ENCODE measurements around the gene FBH1. TPM values are rescaled to one million over a fixed set of nuclear protein-coding genes. Genes with fewer than 3 reads are reported as not detected.
"Not testable (repeated sequence)": the region's sequence is repeated elsewhere in the genome, so short reads cannot be mapped to it uniquely, and the experiment has no call there.

The FBH1 gene
- total RNA-seq, 1 donor from 2014 or later: 73.3 TPM

- ATAC-seq (no peak), DNase-seq (peak; percentile 27)
- Histone ChIP-seq H3K27ac (no peak overlapping the region), H3K4me1 (peaks cover 5% of the 10 kb centered on the region), H3K9me3 (no peaks in the 10 kb centered on the region), H3K36me3 (peaks cover 51% of the 10 kb centered on the region), H3K4me3 (no peak overlapping the region), H3K27me3 (no peaks in the 10 kb centered on the region)
- intact Hi-C loops (cut with DNase I): no loop called here
- no peak for TF ChIP-seq CTCF (IDR thresholded peaks at IDR 0.05)
Measured at GRCh38 chr10:5959142-5959541, 69.1 kb downstream of the FBH1 start.

DNA sequence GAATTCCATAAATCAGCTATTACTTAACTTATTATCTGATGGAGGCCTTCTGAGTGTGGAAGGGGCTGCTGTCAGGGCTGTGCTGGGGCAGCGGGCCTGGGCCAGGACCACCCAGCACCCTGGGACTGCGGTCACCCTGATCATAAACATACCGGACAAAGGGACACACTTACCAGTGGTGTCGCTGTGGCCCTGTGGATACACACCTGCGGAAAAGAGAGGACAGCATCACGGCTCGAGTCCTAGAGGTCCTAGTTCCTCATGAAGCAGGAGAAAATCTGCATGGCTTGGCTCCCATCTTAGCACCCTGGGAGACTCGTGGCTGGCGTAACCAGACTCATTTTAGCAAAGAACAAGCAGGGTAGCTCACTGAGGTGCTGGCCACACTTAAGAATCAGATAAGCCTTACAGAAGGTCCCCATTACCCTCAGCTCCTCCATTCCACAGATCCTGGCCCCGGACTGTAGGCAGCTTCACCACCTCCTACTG, 69.6 kb downstream of the FBH1 start:
- H3K36me3 ChIP-seq: peaks cover 48% of the 10 kb centered on the region
- no peak for TF ChIP-seq CTCF (IDR thresholded peaks at IDR 0.05)
- ATAC-seq (no peak), DNase-seq (no peak)
- H3K4me1 ChIP-seq: peaks cover 5% of the 10 kb centered on the region
- no peak overlapping the region for H3K27ac ChIP-seq
- H3K9me3 ChIP-seq: no peaks in the 10 kb centered on the region
- intact Hi-C loops (cut with DNase I): no loop called here
- no peak overlapping the region for H3K4me3 ChIP-seq
- no peaks in the 10 kb centered on the region for H3K27me3 ChIP-seq

DNA sequence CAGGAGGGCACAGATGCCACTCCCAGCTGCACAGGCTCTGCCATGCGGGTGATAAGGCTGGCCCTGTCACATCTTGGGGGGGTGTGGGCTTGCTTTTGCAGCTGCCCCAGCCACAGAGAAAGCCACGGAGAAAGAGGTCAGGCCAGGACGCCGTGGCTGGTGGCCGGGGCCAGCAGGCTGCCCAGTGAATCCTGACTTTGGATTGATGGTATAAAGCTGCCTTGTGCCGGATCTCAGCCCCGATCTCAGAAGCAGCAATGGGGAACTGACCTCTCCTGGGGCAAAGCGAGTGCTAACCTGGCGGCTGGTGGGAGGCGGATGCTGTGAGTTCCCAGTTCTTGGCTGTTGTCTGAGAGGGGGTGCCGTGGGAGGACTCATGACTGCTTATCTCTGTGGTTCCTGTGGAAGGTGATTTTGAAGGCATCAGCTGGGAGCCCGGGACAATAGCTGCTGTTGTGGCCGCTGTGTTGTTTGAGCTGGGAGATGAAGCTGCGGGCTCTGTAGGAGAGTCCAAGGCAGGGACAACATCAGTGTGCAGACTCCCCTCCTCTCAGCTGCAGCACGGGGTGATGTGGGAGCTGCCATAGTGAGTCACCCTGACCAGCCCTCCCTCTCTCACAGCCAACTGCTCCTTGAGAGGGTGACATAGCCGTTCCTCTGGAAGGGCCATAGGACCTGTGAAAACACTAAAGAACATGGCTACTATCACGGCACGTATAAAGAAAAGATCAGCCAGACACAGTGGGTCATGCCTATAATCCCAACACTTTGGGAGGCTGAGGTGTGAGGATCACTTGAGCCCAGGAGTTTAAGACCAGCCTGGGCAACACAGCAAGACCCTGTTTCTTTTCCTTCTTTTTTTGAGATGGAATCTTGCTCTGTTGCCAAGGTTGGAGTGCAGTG, 70.3 kb downstream of the FBH1 start:
- Histone ChIP-seq H3K9me3 (no peaks in the 10 kb centered on the region), H3K36me3 (peaks cover 41% of the 10 kb centered on the region), H3K4me1 (peaks cover 5% of the 10 kb centered on the region), H3K27ac (no peak overlapping the region), H3K4me3 (no peak overlapping the region), H3K27me3 (no peaks in the 10 kb centered on the region)
- intact Hi-C loops (cut with DNase I): no loop called here
- ATAC-seq: no peak
- DNase-seq: peak; percentile 46
- TF ChIP-seq CTCF (IDR thresholded peaks at IDR 0.05): no peak

DNA sequence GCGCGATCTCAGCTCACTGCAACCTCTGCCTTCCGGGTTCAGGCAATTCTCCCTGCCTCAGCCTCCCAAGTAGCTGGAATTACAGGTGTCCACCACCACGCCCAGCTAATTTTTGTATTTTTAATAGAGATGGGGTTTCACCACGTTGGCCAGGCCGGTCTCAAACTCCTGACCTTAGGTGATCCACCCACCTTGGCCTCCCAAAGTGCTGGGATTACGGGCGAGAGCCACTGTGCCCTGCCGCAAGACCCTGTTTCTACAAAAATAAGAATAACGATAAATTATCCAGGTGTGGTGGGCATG, 70.9 kb downstream of the FBH1 start:
- ATAC-seq; H3K9me3 ChIP-seq; H3K27ac ChIP-seq; H3K4me1 ChIP-seq; H3K27me3 ChIP-seq; intact Hi-C loops (cut with DNase I); H3K4me3 ChIP-seq: not testable (repeated sequence)
- DNase-seq: peak; percentile 15
- peaks cover 36% of the 10 kb centered on the region for H3K36me3 ChIP-seq

DNA sequence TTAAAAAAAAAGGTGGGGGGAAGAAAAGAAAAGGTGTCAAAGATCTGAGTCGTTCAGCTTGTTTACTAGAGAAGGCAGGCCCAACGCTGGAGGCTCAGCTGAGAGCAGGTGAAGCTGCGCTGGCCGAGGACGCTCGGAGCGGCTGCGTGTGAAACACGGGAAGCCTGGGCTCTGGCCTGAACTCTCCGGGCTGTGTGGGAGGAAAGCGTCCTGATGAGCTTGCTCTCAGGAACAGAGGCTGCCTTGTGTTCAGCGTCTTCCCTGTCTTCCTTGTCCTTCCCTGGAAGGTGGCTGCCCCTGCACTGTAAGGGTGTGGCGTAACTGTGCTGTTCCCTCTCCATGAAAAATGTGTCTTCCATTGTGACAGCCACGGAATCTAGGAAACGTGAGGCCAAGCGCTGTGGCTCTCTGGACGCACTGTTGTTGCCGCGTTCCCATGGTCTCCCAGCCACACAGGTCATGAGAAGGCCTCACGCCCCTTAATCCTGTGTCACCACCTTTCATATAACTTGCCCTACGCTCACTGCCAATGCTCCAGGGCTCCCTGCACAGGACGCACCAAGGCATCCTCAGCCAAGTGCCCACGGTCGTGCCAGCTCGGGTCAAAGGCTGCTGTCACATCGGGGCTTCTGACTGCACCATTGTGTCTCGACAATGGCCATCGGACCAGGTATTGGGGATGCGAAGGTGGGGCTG, 71.5 kb downstream of the FBH1 start:
- TF ChIP-seq CTCF (IDR thresholded peaks at IDR 0.05): no peak
- H3K9me3 ChIP-seq: no peaks in the 10 kb centered on the region
- H3K27ac ChIP-seq: no peak overlapping the region
- peaks cover 5% of the 10 kb centered on the region for H3K4me1 ChIP-seq
- no peak for DNase-seq
- ATAC-seq: no peak
- peaks cover 35% of the 10 kb centered on the region for H3K36me3 ChIP-seq
- intact Hi-C loops (cut with DNase I): no loop called here
- no peak overlapping the region for H3K4me3 ChIP-seq
- H3K27me3 ChIP-seq: no peaks in the 10 kb centered on the region

GRCh38 chr10:5962358-5962940, 72.4 kb downstream of the FBH1 start:
- H3K27ac ChIP-seq; H3K4me3 ChIP-seq; DNase-seq; H3K27me3 ChIP-seq; H3K9me3 ChIP-seq; intact Hi-C loops (cut with DNase I); ATAC-seq; H3K4me1 ChIP-seq: not testable (repeated sequence)
- peaks cover 35% of the 10 kb centered on the region for H3K36me3 ChIP-seq
